Activated CD8-positive, alpha-beta T cell treated with anti-CD3 and anti-CD28 coated beads for 36 hours (primary cell): ENCODE measurements around the gene C12orf42. TPM values are rescaled to one million over a fixed set of nuclear protein-coding genes. Genes with fewer than 3 reads are reported as not detected.
A peak's percentile ranks its signal among the peaks of the same experiment; 100 is the strongest.

ENCODE experiments used
- ATAC-seq: fragments of 200-7000 bp; cut with Tn5 transposase; one replicate; pipeline ENCODE4 v1.10.0; 2021; ENCODE audit warnings: mild to moderate bottlenecking, moderate library complexity
- CTCF ChIA-PET: fragments of 350-600 bp; sonication (Branson Sonifier 250); formaldehyde crosslinking; loops from one replicate; lab custom pipeline; 2021; ENCODE audit warnings: antibody characterized with exemption; lab: Charles Lee
- POLR2A ChIA-PET: fragments of 350-600 bp; sonication (Branson Sonifier 250); formaldehyde crosslinking; loops from one replicate; lab custom pipeline; 2021; ENCODE audit warnings: antibody characterized with exemption; lab: Charles Lee
- DNase-seq: peaks from one replicate; pipeline ENCODE4 v3.0.0-alpha.2; 2020
- H3K27ac Mint-ChIP-seq: one replicate; pipeline ENCODE4 v1.8.0; 2021; ENCODE audit warnings: mild to moderate bottlenecking, mixed read lengths
- H3K27me3 Mint-ChIP-seq: one replicate; pipeline ENCODE4 v1.8.0; 2021; ENCODE audit warnings: mixed read lengths
- H3K36me3 Mint-ChIP-seq: one replicate; pipeline ENCODE4 v1.8.0; 2021; ENCODE audit warnings: low read depth, mixed read lengths
- H3K4me1 Mint-ChIP-seq: one replicate; pipeline ENCODE4 v1.8.0; 2021; ENCODE audit warnings: low read depth, mixed read lengths
- H3K4me3 Mint-ChIP-seq: one replicate; pipeline ENCODE4 v1.8.0; 2021; ENCODE audit warnings: mild to moderate bottlenecking, moderate library complexity, mixed read lengths
- H3K9me3 Mint-ChIP-seq: one replicate; pipeline ENCODE4 v1.8.0; 2021; ENCODE audit warnings: mixed read lengths
- intact Hi-C: fragments of 100-400 bp; cut with micrococcal nuclease; formaldehyde crosslinking; loops from one replicate; pipeline ENCODE4 v1.10.0; 2022
- total RNA-seq, 2 experiments: library from RNA; stranded (reverse); gene quantifications; one replicate each; pipeline ENCODE4 v1.2.3, GENCODE V29; 2021
- TF ChIP-seq, protein P1 (sequence below): fragments of 200-600 bp; IDR thresholded peaks from one replicate; pipeline ENCODE4 v1.8.0; 2022; ENCODE audit warnings: antibody characterized with exemption, mild to moderate bottlenecking

Gene C12orf42
- total RNA-seq, 2 experiments from 2014 or later, result 0.49 to 1.4 TPM

GRCh38 chr12:103301642-103302591 lies 193.9 kb downstream of the C12orf42 start:
- no peak overlapping the region for H3K27ac Mint-ChIP-seq
- intact Hi-C loops, result no loop called here
- ATAC-seq (no peak), DNase-seq (no peak)
- CTCF ChIA-PET, result no interaction called here
- peaks cover 2% of the 10 kb centered on the region for H3K27me3 Mint-ChIP-seq
- no peaks in the 10 kb centered on the region for H3K4me1 Mint-ChIP-seq
- no peaks in the 10 kb centered on the region for H3K9me3 Mint-ChIP-seq
- TF ChIP-seq, protein P1, sequence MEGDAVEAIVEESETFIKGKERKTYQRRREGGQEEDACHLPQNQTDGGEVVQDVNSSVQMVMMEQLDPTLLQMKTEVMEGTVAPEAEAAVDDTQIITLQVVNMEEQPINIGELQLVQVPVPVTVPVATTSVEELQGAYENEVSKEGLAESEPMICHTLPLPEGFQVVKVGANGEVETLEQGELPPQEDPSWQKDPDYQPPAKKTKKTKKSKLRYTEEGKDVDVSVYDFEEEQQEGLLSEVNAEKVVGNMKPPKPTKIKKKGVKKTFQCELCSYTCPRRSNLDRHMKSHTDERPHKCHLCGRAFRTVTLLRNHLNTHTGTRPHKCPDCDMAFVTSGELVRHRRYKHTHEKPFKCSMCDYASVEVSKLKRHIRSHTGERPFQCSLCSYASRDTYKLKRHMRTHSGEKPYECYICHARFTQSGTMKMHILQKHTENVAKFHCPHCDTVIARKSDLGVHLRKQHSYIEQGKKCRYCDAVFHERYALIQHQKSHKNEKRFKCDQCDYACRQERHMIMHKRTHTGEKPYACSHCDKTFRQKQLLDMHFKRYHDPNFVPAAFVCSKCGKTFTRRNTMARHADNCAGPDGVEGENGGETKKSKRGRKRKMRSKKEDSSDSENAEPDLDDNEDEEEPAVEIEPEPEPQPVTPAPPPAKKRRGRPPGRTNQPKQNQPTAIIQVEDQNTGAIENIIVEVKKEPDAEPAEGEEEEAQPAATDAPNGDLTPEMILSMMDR, result no peak
- POLR2A ChIA-PET, result interaction anchor here (0.5 kb wide), 1 partner anchor 35 kb away, joined by 3 read pairs; no protein-coding TSS in a partner anchor
- H3K4me3 Mint-ChIP-seq, result no peak overlapping the region
- H3K36me3 Mint-ChIP-seq, result no peaks in the 10 kb centered on the region

DNA sequence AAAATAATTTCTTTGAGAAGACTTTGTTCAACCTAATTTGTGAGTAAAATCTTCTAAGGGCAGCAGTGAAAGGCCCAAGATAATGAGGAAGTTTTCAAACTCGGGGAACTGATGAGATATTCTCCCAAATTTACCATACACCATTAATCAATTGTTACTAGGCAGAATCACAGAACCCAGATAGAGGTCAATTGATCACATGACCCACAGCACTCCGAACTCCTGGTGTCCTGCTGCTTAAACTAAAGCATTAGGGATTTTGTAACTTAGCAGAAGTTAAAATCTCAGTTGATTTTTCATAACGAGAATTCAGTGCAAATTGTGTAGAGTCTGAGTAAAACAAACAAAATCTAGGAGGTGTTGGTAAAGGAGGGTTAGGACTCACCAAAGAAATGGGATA lies 207.8 kb downstream of the C12orf42 start:
- intact Hi-C loops, result no loop called here
- Mint-ChIP-seq H3K27ac (no peak overlapping the region), H3K9me3 (peaks cover 6% of the 10 kb centered on the region), H3K4me3 (no peak overlapping the region), H3K27me3 (no peaks in the 10 kb centered on the region), H3K36me3 (no peaks in the 10 kb centered on the region), H3K4me1 (no peaks in the 10 kb centered on the region)
- POLR2A ChIA-PET, result no interaction called here
- CTCF ChIA-PET, result no interaction called here
- TF ChIP-seq, protein P1, result no peak
- DNase-seq (no peak), ATAC-seq (no peak)

GRCh38 chr12:103282124-103282523 lies 213.6 kb downstream of the C12orf42 start:
- Mint-ChIP-seq H3K4me3 (no peak overlapping the region), H3K27me3 (peaks cover 3% of the 10 kb centered on the region), H3K36me3 (no peaks in the 10 kb centered on the region), H3K9me3 (no peaks in the 10 kb centered on the region), H3K4me1 (peaks cover 10% of the 10 kb centered on the region), H3K27ac (no peak overlapping the region)
- ChIA-PET CTCF (no interaction called here), POLR2A (no interaction called here)
- intact Hi-C loops, result no loop called here
- ATAC-seq, result no peak
- no peak for DNase-seq
- TF ChIP-seq, protein P1, result no peak

DNA sequence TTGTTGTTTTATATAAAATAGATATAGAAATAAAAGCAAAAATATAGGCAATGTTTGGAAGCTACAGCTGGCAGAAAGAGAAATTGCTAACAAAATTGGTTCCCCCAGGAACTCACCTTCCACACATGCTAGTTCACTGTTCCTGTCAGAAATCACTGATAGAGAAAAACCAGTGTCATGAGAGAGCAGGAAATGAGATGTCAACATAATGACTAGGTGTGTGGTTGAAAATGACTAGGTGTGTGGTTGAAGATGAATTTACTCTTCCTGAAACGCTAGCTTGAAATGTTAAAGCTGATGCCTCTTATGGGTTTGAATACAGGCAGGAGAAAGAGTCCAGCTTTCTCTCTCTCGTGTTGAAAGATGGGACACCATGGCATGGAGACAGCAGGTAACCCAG lies 216.3 kb downstream of the C12orf42 start:
- POLR2A ChIA-PET, result no interaction called here
- Mint-ChIP-seq H3K4me3 (no peak overlapping the region), H3K27me3 (peaks cover 3% of the 10 kb centered on the region), H3K27ac (no peak overlapping the region), H3K36me3 (no peaks in the 10 kb centered on the region), H3K4me1 (peaks cover 10% of the 10 kb centered on the region), H3K9me3 (no peaks in the 10 kb centered on the region)
- CTCF ChIA-PET, result interaction anchor here (1.5 kb wide), 1 partner anchor 269 kb away, joined by 4 read pairs; no protein-coding TSS in a partner anchor
- TF ChIP-seq, protein P1, result no peak
- intact Hi-C loops, result no loop called here
- DNase-seq (no peak), ATAC-seq (peak; percentile 92)

DNA sequence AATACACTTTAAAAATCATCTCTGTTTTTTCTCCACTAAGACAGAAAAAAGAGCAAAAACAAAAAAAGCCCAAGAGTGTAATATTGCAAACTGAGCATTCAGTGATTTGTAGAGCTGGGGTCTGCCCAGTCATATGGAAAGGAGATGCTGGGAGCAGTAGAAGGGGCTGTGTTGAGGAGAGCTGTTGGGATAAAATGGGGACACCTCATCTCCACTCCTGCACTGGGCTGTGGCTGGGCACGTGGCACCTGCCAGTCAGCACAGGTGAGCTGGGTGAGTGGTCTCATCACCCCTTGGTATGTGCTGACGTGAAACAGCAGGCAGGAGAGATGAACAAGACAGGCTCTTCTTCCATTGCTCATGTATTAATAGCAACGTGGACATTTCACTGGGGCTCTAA lies 217.4 kb downstream of the C12orf42 start:
- H3K4me3 Mint-ChIP-seq, result no peak overlapping the region
- ATAC-seq, result no peak
- intact Hi-C loops, result no loop called here
- ChIA-PET POLR2A (no interaction called here), CTCF (interaction anchor here (0.6 to 1.5 kb wide), 2 partner anchors 270 to 349 kb away, joined by 3 to 4 read pairs; no protein-coding TSS in a partner anchor)
- H3K27me3 Mint-ChIP-seq, result peaks cover 3% of the 10 kb centered on the region
- H3K9me3 Mint-ChIP-seq, result no peaks in the 10 kb centered on the region
- H3K4me1 Mint-ChIP-seq, result peaks cover 10% of the 10 kb centered on the region
- no peaks in the 10 kb centered on the region for H3K36me3 Mint-ChIP-seq
- TF ChIP-seq, protein P1, result no peak
- H3K27ac Mint-ChIP-seq, result no peak overlapping the region
- no peak for DNase-seq
